Measurements from ENCODE around the gene NOC3L.
"Not testable (repeated sequence)": the region's sequence is repeated elsewhere in the genome, so short reads cannot be mapped to it uniquely, and the experiment has no call there.

Gene NOC3L, protein sequence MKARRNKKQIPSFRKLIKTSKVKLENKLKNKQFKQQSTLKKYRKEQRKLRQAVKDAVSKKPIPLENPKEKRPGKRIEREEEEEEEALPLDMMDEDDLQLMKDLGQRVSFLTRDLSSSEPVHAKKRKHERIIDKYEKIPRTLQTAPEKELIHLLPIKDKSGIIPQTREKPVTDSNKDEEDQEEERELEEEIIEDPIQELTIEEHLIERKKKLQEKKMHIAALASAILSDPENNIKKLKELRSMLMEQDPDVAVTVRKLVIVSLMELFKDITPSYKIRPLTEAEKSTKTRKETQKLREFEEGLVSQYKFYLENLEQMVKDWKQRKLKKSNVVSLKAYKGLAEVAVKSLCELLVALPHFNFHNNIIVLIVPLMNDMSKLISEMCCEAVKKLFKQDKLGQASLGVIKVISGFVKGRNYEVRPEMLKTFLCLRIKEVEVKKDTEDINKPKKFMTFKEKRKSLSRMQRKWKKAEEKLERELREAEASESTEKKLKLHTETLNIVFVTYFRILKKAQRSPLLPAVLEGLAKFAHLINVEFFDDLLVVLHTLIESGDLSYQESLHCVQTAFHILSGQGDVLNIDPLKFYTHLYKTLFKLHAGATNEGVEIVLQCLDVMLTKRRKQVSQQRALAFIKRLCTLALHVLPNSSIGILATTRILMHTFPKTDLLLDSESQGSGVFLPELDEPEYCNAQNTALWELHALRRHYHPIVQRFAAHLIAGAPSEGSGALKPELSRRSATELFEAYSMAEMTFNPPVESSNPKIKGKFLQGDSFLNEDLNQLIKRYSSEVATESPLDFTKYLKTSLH

DNA sequence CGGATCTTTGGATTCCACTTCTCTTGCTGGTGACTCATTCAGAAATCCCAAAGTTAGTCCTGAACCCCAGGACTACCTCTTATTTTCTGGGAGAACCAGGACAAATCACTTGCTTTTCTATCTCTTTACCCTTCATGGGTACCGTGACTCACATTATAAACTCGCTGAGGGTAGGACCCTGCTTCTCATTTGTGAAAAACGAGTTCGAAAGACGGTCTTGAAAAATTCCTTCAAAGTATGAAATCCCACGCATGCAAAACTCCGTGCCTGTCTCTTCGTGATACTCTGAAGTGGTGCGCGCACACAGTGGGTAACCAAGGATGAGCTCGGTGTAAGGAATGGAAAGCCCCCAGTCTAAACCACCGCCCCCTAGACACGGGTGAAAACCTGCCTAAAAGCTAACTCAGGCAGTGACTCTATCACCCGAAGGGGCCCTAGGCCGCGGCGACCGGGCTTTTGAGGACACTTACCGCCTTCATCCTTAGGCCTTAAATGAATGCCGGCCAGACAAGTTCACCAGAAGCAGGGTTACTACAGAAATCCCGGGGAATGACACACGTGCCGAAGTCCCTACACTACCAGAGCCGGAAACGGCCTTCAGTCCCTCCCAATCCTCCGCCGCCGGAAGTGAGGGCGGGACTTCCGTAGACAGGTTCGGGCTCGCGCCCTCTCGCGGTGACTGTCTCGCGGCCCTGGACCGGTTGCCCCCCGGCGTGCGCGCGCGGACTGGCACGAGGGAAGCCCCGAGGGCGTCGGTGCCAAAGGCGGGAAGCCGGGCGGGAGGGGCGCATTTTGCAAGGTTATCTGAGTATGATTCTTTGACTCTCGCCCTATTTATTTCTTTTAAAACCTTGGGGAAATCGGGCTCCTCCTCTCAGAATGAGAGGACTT is at the start of gene NOC3L:
Gene NOC3L (minus strand): TSS at position 580 of the 891 bp plus-strand sequence. CDS start 101 bp downstream, at position 479.
- H3K4me3 Mint-ChIP-seq, result peak within 1 kb of the TSS; percentile 94
- DNase-seq (peak; percentile 98), ATAC-seq (peak; percentile 100)
- peaks cover 17% of the 10 kb centered on the region for H3K27me3 Mint-ChIP-seq
- H3K9me3 Mint-ChIP-seq, result peaks cover 5% of the 10 kb centered on the region
- H3K27ac Mint-ChIP-seq, result peak within 1 kb of the TSS; percentile 96
- H3K4me1 Mint-ChIP-seq, result peaks cover 34% of the 10 kb centered on the region
- H3K36me3 Mint-ChIP-seq (ENCODE audit: low read depth), result peaks cover 40% of the 10 kb centered on the region

GRCh38 chr10:94412449-94412848 is 49.7 kb upstream of the NOC3L start:
- Mint-ChIP-seq H3K36me3 (ENCODE audit: low read depth) (no peaks in the 10 kb centered on the region), H3K9me3 (no peaks in the 10 kb centered on the region), H3K4me1 (no peaks in the 10 kb centered on the region), H3K27ac (no peak overlapping the region), H3K27me3 (peaks cover 30% of the 10 kb centered on the region), H3K4me3 (no peak overlapping the region)
- ATAC-seq (no peak), DNase-seq (no peak)

DNA sequence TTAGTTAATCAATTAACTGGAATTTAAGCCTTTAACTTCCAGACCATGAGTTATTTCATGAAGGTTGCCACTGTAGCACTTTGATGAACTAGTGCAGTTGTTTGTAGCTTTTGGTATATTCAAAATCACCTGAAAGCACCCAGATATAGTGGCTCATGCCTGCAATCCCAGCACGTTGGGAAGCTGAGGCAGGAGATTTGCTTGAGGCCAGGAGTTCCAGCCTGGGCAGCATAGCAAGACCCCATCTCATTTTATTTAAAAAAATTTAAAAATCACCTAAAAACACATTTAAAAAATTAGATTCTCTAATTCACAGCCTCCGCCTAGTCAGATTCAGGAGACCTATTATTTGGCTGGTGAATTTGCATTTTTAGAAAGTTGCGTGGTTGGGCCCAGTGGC is 48.6 kb upstream of the NOC3L start:
- H3K27ac Mint-ChIP-seq, result no peak overlapping the region
- no peak overlapping the region for H3K4me3 Mint-ChIP-seq
- H3K9me3 Mint-ChIP-seq, result no peaks in the 10 kb centered on the region
- H3K27me3 Mint-ChIP-seq, result peaks cover 39% of the 10 kb centered on the region
- DNase-seq (no peak), ATAC-seq (no peak)
- H3K36me3 Mint-ChIP-seq (ENCODE audit: low read depth), result no peaks in the 10 kb centered on the region
- no peaks in the 10 kb centered on the region for H3K4me1 Mint-ChIP-seq

DNA sequence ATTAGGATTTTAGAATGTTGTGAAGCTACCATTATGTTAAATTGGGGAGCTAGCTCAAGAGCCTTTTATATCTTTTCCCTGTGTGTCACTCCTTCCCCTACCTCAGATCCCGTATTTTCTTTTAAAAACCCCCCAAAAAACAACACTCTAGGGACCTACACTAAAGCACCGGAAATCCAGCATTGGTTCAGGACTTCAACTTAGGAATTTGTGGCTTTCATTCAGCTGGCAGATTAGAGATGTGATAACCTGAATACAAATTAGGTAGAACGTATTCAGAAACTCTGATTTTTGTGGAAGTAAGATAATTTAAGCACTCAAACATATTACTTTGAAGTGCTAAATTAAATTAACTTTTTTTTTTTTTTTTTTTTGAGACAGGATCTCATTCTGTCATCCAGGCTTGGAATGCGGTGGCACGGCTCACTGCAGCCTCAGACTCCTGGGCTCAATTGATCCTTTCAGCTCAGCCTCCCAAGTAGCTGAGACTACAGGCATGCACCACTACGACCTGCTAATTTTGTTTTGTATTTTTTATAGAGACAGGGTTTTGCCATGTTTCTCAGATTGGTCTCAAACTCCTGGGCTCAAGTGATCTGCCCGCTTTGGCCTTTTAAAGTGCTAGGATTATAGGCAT is 46.4 kb upstream of the NOC3L start:
- peaks cover 55% of the 10 kb centered on the region for H3K27me3 Mint-ChIP-seq
- no peaks in the 10 kb centered on the region for H3K4me1 Mint-ChIP-seq
- no peak overlapping the region for H3K4me3 Mint-ChIP-seq
- no peak overlapping the region for H3K27ac Mint-ChIP-seq
- DNase-seq, result no peak
- no peaks in the 10 kb centered on the region for H3K9me3 Mint-ChIP-seq
- no peaks in the 10 kb centered on the region for H3K36me3 Mint-ChIP-seq (ENCODE audit: low read depth)
- ATAC-seq, result no peak

DNA sequence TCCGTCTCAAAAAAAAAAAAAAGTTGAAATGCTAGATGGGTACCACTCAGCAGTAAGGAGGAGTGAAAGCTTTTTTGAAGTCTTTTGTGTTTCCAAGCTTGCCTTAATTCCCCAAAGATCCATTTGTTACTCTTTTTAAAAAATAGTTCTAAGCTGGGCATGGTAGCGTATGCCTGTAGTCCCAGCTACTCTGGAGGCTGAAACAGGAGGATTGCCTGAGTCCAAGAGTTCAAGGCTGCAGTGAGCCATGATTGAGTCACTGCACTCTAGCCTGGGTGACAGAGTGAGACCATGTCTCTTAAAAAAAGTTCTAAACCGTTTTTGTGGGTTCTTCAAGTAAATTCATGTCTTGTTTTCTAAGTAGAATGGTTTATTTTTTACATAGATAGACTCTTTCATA is 44.9 kb upstream of the NOC3L start:
- H3K9me3 Mint-ChIP-seq, result no peaks in the 10 kb centered on the region
- H3K4me1 Mint-ChIP-seq, result peaks cover 5% of the 10 kb centered on the region
- ATAC-seq (no peak), DNase-seq (no peak)
- no peaks in the 10 kb centered on the region for H3K36me3 Mint-ChIP-seq (ENCODE audit: low read depth)
- no peak overlapping the region for H3K4me3 Mint-ChIP-seq
- H3K27me3 Mint-ChIP-seq, result peaks cover 62% of the 10 kb centered on the region
- no peak overlapping the region for H3K27ac Mint-ChIP-seq

- DNase-seq (no peak), ATAC-seq (no peak)
- H3K27ac Mint-ChIP-seq, result no peak overlapping the region
- H3K27me3 Mint-ChIP-seq, result peaks cover 67% of the 10 kb centered on the region
- no peaks in the 10 kb centered on the region for H3K9me3 Mint-ChIP-seq
- H3K4me1 Mint-ChIP-seq, result peaks cover 10% of the 10 kb centered on the region
- no peak overlapping the region for H3K4me3 Mint-ChIP-seq
- peaks cover 3% of the 10 kb centered on the region for H3K36me3 Mint-ChIP-seq (ENCODE audit: low read depth)
Observed at GRCh38 chr10:94405406-94405805, 42.7 kb upstream of the NOC3L start.

DNA sequence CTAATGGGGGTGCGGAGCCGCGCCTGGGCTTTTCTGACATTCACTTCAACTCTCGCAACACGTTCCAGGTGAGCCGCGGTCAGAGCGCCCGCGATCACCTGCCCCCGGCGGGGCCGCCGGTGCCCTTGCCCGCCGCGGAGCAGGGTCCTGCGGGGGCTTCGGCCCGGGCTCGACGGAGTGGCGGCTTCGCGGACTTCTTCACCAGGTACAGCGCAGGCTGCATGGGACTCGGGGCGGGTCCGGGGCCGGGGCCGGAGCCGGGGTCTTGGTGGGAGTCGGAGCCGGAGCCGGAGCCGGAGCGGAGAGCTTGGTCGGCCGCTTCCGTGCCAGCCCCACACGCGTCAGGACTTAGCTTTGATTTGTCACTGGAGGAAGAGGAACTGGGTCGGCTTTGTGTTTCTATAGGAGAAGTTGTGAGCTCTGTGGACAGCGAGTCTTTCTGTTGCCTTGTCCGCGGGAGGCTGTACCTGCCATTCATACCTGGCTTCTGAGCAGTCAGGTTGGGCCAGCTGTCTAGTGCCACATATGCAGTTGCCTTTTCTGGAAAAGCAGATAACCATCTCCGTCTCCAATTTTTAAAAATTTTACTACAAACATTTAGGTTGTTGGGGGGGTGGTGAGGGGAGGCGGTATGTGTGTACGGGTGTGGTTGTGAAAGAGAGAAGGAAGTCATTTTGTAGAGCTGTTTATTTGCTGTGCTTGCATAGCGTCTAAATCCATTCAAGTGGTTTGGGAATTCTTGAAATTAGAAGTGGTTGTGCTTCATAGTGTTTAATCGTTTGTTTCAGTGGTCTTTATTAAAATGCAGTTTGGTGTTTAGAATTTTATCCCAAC is 40.9 kb upstream of the NOC3L start:
- Mint-ChIP-seq H3K9me3 (no peaks in the 10 kb centered on the region), H3K27me3 (peaks cover 70% of the 10 kb centered on the region), H3K27ac (no peak overlapping the region), H3K36me3 (ENCODE audit: low read depth) (peaks cover 3% of the 10 kb centered on the region), H3K4me1 (peaks cover 10% of the 10 kb centered on the region), H3K4me3 (peak overlapping the region; percentile 75)
- peak; percentile 55 for ATAC-seq
- peak; percentile 16 for DNase-seq

DNA sequence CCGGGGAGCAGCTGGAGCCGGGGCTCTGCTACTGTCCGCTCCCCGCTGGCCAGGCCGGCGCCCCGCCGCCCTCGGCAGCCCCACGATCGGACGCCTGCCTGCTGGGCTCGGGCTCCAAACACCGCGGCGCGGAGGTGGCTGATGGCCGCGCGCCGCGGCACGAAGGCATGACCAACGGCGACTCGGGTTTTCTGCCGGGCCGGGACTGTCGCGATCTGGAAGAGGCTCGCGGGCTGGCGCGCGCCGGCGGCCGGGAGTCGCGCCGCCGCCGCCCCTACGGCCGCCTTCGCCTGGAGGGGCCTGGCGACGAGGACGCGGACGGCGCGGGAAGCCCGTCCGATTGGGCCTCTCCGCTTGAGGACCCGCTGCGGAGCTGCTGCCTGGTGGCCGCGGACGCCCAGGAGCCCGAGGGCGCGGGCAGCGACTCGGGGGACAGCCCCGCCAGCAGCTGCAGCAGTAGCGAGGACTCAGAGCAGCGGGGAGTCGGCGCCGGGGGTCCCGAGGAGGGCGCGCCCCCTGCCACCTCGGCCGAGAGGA is 40.2 kb upstream of the NOC3L start:
- H3K27me3 Mint-ChIP-seq, result peaks cover 63% of the 10 kb centered on the region
- H3K36me3 Mint-ChIP-seq (ENCODE audit: low read depth), result peaks cover 3% of the 10 kb centered on the region
- ATAC-seq (peak; percentile 41), DNase-seq (no peak)
- H3K4me3 Mint-ChIP-seq, result no peak overlapping the region
- H3K4me1 Mint-ChIP-seq, result peaks cover 10% of the 10 kb centered on the region
- no peak overlapping the region for H3K27ac Mint-ChIP-seq
- no peaks in the 10 kb centered on the region for H3K9me3 Mint-ChIP-seq

DNA sequence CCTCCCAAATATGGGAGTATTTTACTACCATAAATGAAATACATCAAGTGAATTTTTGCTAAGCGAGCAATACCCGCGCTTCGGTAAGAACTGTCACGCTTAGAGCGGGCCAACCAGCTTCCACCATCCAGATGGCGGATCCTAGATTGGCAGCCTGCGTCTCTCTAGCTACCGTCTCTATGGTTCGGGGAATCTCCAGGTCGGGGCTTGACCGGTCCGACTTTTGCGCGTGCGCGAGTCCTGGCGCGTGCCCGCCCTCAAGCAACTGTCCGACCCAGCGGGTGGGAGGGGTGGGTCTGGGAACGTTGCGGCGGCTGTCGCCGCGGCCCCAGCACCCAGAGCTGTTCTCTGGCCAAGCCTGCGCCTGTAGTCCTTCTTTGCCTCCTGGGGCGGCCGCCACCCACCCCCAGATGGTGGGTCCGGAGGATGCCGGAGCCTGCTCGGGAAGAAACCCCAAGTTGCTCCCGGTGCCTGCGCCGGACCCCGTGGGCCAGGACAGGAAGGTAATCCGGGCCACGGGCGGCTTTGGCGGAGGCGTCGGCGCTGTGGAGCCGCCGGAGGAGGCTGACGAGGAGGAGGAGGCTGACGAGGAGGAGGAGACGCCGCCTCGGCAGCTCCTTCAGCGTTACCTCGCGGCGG is 39.6 kb upstream of the NOC3L start, which contains the start of gene TBC1D12:
Gene TBC1D12 (plus strand): TSS at position 338 of the 639 bp plus-strand sequence. CDS start 73 bp downstream, at position 411.
- Mint-ChIP-seq H3K4me3 (peak within 1 kb of the TSS; percentile 75), H3K27me3 (peaks cover 62% of the 10 kb centered on the region), H3K9me3 (no peaks in the 10 kb centered on the region), H3K4me1 (peaks cover 10% of the 10 kb centered on the region), H3K27ac (no peak within 1 kb of the TSS), H3K36me3 (ENCODE audit: low read depth) (peaks cover 3% of the 10 kb centered on the region)
- ATAC-seq, result peak; percentile 74
- peak; percentile 57 for DNase-seq

GRCh38 chr10:94398762-94399161 is 36.0 kb upstream of the NOC3L start:
- Mint-ChIP-seq H3K4me1 (peaks cover 8% of the 10 kb centered on the region), H3K36me3 (ENCODE audit: low read depth) (peaks cover 3% of the 10 kb centered on the region), H3K4me3 (no peak overlapping the region), H3K9me3 (no peaks in the 10 kb centered on the region), H3K27me3 (peaks cover 32% of the 10 kb centered on the region), H3K27ac (no peak overlapping the region)
- no peak for ATAC-seq
- DNase-seq, result no peak

DNA sequence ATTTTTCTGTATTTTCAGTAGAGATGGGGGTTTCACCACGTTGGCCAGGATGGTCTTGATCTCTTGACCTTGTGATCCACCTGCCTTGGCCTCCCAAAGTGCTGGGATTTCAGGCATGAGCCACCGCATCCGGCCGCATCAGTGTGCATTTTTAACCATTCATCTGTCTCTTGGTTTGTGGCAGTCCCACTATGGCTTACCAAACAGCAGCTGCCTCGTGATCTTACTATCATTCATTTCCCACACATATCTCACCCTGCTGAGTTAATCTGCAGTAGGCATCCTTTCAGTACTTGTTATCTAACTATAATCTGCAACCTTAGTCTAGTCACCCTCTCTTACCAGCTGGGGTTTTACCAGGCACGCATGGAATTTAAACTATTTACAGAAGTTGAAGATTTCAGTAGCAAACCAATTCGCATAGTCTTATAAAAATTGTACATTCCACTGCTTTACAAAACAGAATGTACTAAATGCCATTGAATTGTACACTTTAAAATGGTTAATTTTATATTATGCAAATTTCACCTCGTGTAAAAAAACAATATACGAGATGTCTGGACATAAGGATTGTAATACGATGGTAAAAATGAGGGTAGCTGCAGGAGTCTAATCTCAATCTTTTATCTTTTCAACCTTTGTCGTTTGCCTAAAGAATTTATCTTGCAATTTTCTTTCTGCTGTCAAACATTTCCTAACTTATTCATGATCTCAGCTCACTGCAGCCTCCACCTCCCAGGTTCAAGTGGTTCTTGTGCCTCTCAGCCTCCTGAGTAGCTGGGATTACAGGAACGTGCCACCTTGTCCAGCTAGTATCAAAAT is 35.0 kb upstream of the NOC3L start:
- Mint-ChIP-seq H3K9me3 (no peaks in the 10 kb centered on the region), H3K27ac (no peak overlapping the region), H3K4me1 (peaks cover 5% of the 10 kb centered on the region), H3K4me3 (no peak overlapping the region), H3K27me3 (peaks cover 29% of the 10 kb centered on the region), H3K36me3 (ENCODE audit: low read depth) (peaks cover 3% of the 10 kb centered on the region)
- ATAC-seq (no peak), DNase-seq (no peak)

GRCh38 chr10:94392117-94392516 is 29.4 kb upstream of the NOC3L start:
- not testable (repeated sequence) for ATAC-seq, DNase-seq

More at GRCh38 chr10:94392117-94392516, 29.4 kb upstream of the NOC3L start:
- not testable (repeated sequence) for H3K36me3 Mint-ChIP-seq (ENCODE audit: low read depth); H3K27me3 Mint-ChIP-seq; H3K4me3 Mint-ChIP-seq; H3K4me1 Mint-ChIP-seq; H3K9me3 Mint-ChIP-seq; H3K27ac Mint-ChIP-seq
